ENCODE measurements around the gene PSMD2.

- no peak for TF ChIP-seq EP300 (IDR thresholded peaks at IDR 0.05)
- TF ChIP-seq CTCF (IDR thresholded peaks at IDR 0.05) = no peak
- no peak for TF ChIP-seq POLR2AphosphoS5 (IDR thresholded peaks at IDR 0.05)
These were observed 51.6 kb downstream of the PSMD2 start for GRCh38 chr3:184350618-184351017.

Measured in stomach (tissue), 4 donors.